Caco-2 (cell line): Measurements from ENCODE around the gene PRR16. TPM values are rescaled to one million over a fixed set of nuclear protein-coding genes. Genes with fewer than 3 reads are reported as not detected.

ENCODE experiments used
- BruUV-seq: library from RNA; stranded (reverse); fragments of 400-500 nt; replicated peaks from 2 replicates; lab custom pipeline; 2021; lab: Mats Ljungman, UMichigan
- CTCF ChIA-PET: fragments of 300-600 bp; sonication (Branson Sonifier 250); formaldehyde crosslinking; loops from one replicate; lab custom pipeline; 2022; ENCODE audit warnings: antibody characterized with exemption; lab: Charles Lee
- POLR2A ChIA-PET: fragments of 300-600 bp; sonication (Branson Sonifier 250); formaldehyde crosslinking; loops from one replicate; lab custom pipeline; 2022; ENCODE audit warnings: antibody characterized with exemption; lab: Charles Lee
- DNase-seq, 2 experiments: peaks; one replicate each; pipeline versions ENCODE4 v3.0.0 to v3.0.0-alpha.2; 2020 to 2022
- H3K27me3 ChIP-seq: replicated peaks from 2 replicates; pipeline ENCODE4 v1.6.0; 2011; ENCODE audit warnings: low read length; ENCODE audit not compliant: control insufficient read depth, insufficient read depth
- H3K36me3 ChIP-seq: 2 replicates; pipeline ENCODE4 v1.5.1; 2011; ENCODE audit warnings: low read length; ENCODE audit not compliant: control insufficient read depth, insufficient read depth
- H3K4me1 ChIP-seq: fragments of 250-450 bp; sonication (Bioruptor Pico); 2 replicates; pipeline ENCODE4 v1.5.1; 2020; ENCODE audit warnings: mild to moderate bottlenecking
- H3K4me3 ChIP-seq: 2 replicates; pipeline ENCODE4 v1.5.1; 2011; ENCODE audit warnings: low read depth, mild to moderate bottlenecking, control low read depth, low read length
- H3K9me3 ChIP-seq: fragments of 250-450 bp; sonication (Bioruptor Pico); 2 replicates; pipeline ENCODE4 v1.5.1; 2020; ENCODE audit warnings: mild to moderate bottlenecking, moderate library complexity
- H3K27ac Mint-ChIP-seq: one replicate; pipeline ENCODE4 v1.8.0; 2022; ENCODE audit warnings: mixed read lengths; ENCODE audit not compliant: unreplicated experiment
- H3K27me3 Mint-ChIP-seq: one replicate; pipeline ENCODE4 v1.8.0; 2022; ENCODE audit warnings: mixed read lengths; ENCODE audit not compliant: insufficient read depth, unreplicated experiment
- H3K36me3 Mint-ChIP-seq: one replicate; pipeline ENCODE4 v1.8.0; 2022; ENCODE audit warnings: mild to moderate bottlenecking, mixed read lengths; ENCODE audit not compliant: insufficient read depth, unreplicated experiment
- H3K4me1 Mint-ChIP-seq: one replicate; pipeline ENCODE4 v1.8.0; 2022; ENCODE audit warnings: low read depth, mixed read lengths; ENCODE audit not compliant: unreplicated experiment
- H3K4me3 Mint-ChIP-seq: one replicate; pipeline ENCODE4 v1.8.0; 2022; ENCODE audit warnings: mild to moderate bottlenecking, moderate library complexity, mixed read lengths; ENCODE audit not compliant: unreplicated experiment
- H3K9me3 Mint-ChIP-seq: one replicate; pipeline ENCODE4 v1.8.0; 2022; ENCODE audit warnings: mixed read lengths; ENCODE audit not compliant: unreplicated experiment
- intact Hi-C: fragments of 100-400 bp; cut with micrococcal nuclease; formaldehyde crosslinking; loops from one replicate; pipeline ENCODE4 v1.10.0; 2022; ENCODE audit not compliant: unreplicated experiment
- total RNA-seq: library from RNA; stranded (reverse); gene quantifications from 2 replicates; pipeline ENCODE4 v1.2.3, GENCODE V29; 2022
- TF ChIP-seq, protein P1 (sequence below), 2 experiments: fragments of 200-600 bp in 1 of 2; IDR thresholded peaks; 1 replicate in 1 of 2; 2 replicates in 1 of 2; pipeline versions ENCODE4 v1.5.1 to v1.8.0; 2011 to 2022; ENCODE audit warnings: antibody characterized with exemption in 1 of 2, control low read depth in 1 of 2, inconsistent platforms in 1 of 2, low read depth in 1 of 2, low read length in 1 of 2, mild to moderate bottlenecking in 1 of 2, moderate library complexity in 1 of 2; ENCODE audit not compliant: insufficient read depth in 1 of 2, severe bottlenecking in 1 of 2, unreplicated experiment in 1 of 2

PRR16 gene
- total RNA-seq, 1 experiment from 2014 or later = not detected

DNA sequence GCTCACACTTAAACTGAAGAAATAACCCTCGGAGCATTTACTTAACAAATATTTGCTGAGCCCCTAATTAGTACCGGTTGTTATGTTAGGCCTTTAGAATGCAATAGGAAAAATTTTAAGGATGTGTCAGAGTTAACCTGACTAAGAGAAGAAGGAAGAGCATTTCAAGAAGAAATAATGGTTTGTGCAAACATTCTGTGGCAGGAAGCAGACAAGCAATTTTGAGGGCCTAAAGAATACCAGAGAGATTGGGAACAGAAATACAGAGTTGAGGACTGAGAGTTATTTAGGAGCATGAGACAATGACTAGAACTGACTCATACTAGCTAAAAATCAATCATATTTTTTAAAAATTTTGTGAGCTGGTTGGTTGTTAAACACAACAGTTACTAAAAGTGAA, 218.8 kb downstream of the PRR16 start:
- no TSS peak for BruUV-seq
- TF ChIP-seq, protein P1, sequence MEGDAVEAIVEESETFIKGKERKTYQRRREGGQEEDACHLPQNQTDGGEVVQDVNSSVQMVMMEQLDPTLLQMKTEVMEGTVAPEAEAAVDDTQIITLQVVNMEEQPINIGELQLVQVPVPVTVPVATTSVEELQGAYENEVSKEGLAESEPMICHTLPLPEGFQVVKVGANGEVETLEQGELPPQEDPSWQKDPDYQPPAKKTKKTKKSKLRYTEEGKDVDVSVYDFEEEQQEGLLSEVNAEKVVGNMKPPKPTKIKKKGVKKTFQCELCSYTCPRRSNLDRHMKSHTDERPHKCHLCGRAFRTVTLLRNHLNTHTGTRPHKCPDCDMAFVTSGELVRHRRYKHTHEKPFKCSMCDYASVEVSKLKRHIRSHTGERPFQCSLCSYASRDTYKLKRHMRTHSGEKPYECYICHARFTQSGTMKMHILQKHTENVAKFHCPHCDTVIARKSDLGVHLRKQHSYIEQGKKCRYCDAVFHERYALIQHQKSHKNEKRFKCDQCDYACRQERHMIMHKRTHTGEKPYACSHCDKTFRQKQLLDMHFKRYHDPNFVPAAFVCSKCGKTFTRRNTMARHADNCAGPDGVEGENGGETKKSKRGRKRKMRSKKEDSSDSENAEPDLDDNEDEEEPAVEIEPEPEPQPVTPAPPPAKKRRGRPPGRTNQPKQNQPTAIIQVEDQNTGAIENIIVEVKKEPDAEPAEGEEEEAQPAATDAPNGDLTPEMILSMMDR (IDR thresholded peaks at IDR 0.05; ENCODE audit: insufficient read depth in 1 of 2, low read depth in 1 of 2, low read length in 1 of 2, severe bottlenecking in 1 of 2, unreplicated experiment in 1 of 2) = no peak
- H3K27me3 Mint-ChIP-seq = peaks cover 5% of the 10 kb centered on the region
- H3K27ac Mint-ChIP-seq = no peak overlapping the region
- H3K9me3 Mint-ChIP-seq = no peaks in the 10 kb centered on the region
- DNase-seq = no peak
- Histone ChIP-seq H3K4me1 (no peaks in the 10 kb centered on the region), H3K9me3 (no peaks in the 10 kb centered on the region), H3K36me3 (no peaks in the 10 kb centered on the region), H3K4me3 (no peak overlapping the region), H3K27me3 (no peaks in the 10 kb centered on the region)
- H3K4me3 Mint-ChIP-seq = no peak overlapping the region
- H3K4me1 Mint-ChIP-seq = no peaks in the 10 kb centered on the region
- POLR2A ChIA-PET = no interaction called here
- intact Hi-C loops = no loop called here
- H3K36me3 Mint-ChIP-seq = no peaks in the 10 kb centered on the region
- CTCF ChIA-PET = no interaction called here

DNA sequence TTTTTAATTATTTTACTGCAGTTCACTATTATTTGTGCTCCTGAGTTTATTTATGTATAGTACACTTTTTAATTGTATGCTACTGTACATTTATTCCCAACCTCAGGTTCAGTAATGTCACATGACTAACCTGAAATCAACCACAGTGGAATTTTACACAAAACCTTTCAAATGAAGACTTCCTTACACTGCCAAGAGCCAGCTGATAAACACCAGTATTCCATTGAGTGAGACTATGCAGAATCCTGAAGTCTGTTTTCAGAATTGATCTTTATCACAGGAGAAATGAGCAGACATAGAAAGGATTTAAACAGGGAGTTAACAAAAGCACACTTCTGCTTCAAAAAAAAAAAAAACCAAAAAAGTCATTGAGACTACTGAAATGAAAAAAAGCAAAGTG, 219.5 kb downstream of the PRR16 start:
- H3K4me1 Mint-ChIP-seq = no peaks in the 10 kb centered on the region

DNA sequence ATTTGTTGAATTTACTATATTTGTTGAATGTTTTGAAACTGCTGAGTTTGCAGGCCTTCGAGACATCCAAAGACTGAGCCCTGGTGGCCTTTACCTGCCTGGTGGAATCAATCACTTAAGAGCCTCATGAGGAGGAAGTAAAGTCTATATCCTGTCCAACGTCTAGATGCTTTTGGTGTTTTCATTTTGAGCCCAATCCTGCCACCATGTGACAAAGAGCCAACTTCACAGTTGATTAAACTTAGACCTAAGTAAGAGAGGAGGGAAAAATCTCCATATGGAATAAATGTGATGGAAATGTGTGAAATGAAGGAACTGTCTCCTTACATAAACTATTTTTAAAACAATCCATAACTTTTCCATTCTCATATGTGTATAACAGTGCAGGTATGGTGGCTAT, 220.1 kb downstream of the PRR16 start:
- intact Hi-C loops = no loop called here
- Mint-ChIP-seq H3K27me3 (peaks cover 9% of the 10 kb centered on the region), H3K9me3 (no peaks in the 10 kb centered on the region), H3K4me3 (no peak overlapping the region), H3K27ac (no peak overlapping the region), H3K4me1 (no peaks in the 10 kb centered on the region), H3K36me3 (no peaks in the 10 kb centered on the region)
- H3K27me3 ChIP-seq = no peaks in the 10 kb centered on the region
- TF ChIP-seq, protein P1 (IDR thresholded peaks at IDR 0.05; ENCODE audit: insufficient read depth in 1 of 2, low read depth in 1 of 2, low read length in 1 of 2, severe bottlenecking in 1 of 2, unreplicated experiment in 1 of 2) = no peak
- no peak for DNase-seq
- H3K4me1 ChIP-seq = no peaks in the 10 kb centered on the region
- no peaks in the 10 kb centered on the region for H3K9me3 ChIP-seq
- no TSS peak for BruUV-seq
- H3K4me3 ChIP-seq = no peak overlapping the region
- ChIA-PET POLR2A (no interaction called here), CTCF (no interaction called here)
- H3K36me3 ChIP-seq = no peaks in the 10 kb centered on the region

More for the DNA sequence above, 219.5 kb downstream of the PRR16 start:
- Histone ChIP-seq H3K9me3 (no peaks in the 10 kb centered on the region), H3K4me1 (no peaks in the 10 kb centered on the region), H3K4me3 (no peak overlapping the region), H3K36me3 (no peaks in the 10 kb centered on the region), H3K27me3 (no peaks in the 10 kb centered on the region)
- Mint-ChIP-seq H3K36me3 (no peaks in the 10 kb centered on the region), H3K27me3 (peaks cover 7% of the 10 kb centered on the region), H3K9me3 (no peaks in the 10 kb centered on the region), H3K4me3 (no peak overlapping the region), H3K27ac (no peak overlapping the region)
- POLR2A ChIA-PET = no interaction called here
- no TSS peak for BruUV-seq
- CTCF ChIA-PET = no interaction called here
- intact Hi-C loops = no loop called here
- no peak for DNase-seq
- TF ChIP-seq, protein P1 (IDR thresholded peaks at IDR 0.05; ENCODE audit: insufficient read depth in 1 of 2, low read depth in 1 of 2, low read length in 1 of 2, severe bottlenecking in 1 of 2, unreplicated experiment in 1 of 2) = no peak
